Skeletal muscle satellite cell (primary cell): Measurements from ENCODE around the gene RBM41. TPM values are rescaled to one million over a fixed set of nuclear protein-coding genes. Genes with fewer than 3 reads are reported as not detected.
"Not testable (repeated sequence)": the region's sequence is repeated elsewhere in the genome, so short reads cannot be mapped to it uniquely, and the experiment has no call there.

Experiments
- H3K27me3 ChIP-seq: 2 replicates; pipeline ENCODE4 v1.7.0; 2013; ENCODE audit warnings: low read length; ENCODE audit not compliant: control insufficient read depth, insufficient read depth
- H3K36me3 ChIP-seq: 2 replicates; pipeline ENCODE4 v1.7.0; 2013; ENCODE audit warnings: mild to moderate bottlenecking, control low read depth, low read length; ENCODE audit not compliant: insufficient read depth
- H3K4me1 ChIP-seq: 2 replicates; pipeline ENCODE4 v1.7.0; 2013; ENCODE audit warnings: low read length; ENCODE audit not compliant: control insufficient read depth, insufficient read depth
- H3K4me2 ChIP-seq: 2 replicates; pipeline ENCODE4 v1.7.0; 2013; ENCODE audit warnings: mild to moderate bottlenecking, low read length
- H3K4me3 ChIP-seq: 2 replicates; pipeline ENCODE4 v1.7.0; 2013; ENCODE audit warnings: low read length
- H3K9ac ChIP-seq: 2 replicates; pipeline ENCODE4 v1.7.0; 2013; ENCODE audit warnings: mild to moderate bottlenecking, low read depth, low read length, moderate library complexity
- H3K9me3 ChIP-seq: replicated peaks from 2 replicates; pipeline ENCODE4 v1.7.0; 2013; ENCODE audit warnings: mild to moderate bottlenecking, control low read depth, low read length
- total RNA-seq: library from RNA; depleted of rRNA; stranded (reverse); fragments of >200 nt; gene quantifications from 2 replicates; pipeline ENCODE4 v1.2.3, GENCODE V29; 2012; rRNA removed

Gene RBM41
- total RNA-seq = 8.6 and 9.8 TPM in 2 replicates

DNA sequence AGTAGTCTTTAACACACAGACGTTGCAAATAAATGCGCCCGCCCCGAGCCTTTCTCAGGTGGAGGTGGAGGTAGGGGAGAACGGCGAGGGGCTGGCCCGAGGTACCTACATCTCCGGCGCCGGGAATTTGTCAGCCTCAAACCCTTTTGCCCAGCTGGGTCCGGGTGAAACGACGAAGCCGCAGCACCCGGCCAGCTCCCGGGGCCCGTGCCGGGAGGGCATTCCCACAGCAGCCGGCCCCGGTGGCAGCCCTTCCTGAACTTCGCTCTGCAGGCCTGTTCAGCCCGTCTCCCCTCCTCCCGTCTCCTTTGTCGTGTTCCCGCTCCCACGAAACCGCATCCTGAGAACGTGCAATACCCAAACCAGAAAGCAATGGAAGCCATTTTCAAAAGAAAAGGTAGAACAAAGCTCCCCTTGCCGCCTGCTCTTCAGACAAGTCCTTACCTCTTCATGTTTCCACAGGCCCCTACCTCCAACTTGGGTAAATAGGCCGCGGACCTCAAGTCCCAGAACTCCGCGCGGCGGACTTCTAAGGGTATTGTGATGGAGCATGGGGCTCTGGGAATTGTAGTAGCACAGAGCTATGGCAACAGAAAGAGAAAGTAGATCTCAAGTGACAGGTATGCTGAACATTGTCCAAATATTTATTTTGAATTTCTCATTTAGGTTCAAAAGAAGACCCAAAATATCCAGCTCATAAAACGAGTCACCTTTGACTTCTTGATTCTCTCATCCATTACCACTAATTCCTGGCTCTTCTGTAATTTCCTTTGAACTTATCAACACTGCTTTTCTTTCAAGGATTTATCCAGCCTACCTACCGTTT, at the start of gene RBM41:
RBM41 (minus strand) TSS at position 501 of the 826 bp plus-strand sequence; CDS start at position 452, 49 bp downstream.
- no peaks in the 10 kb centered on the region for H3K4me1 ChIP-seq
- H3K27me3 ChIP-seq = peaks cover 6% of the 10 kb centered on the region
- peak within 1 kb of the TSS; percentile 82 for H3K4me2 ChIP-seq
- peak within 1 kb of the TSS; percentile 91 for H3K9ac ChIP-seq
- H3K36me3 ChIP-seq = peaks cover 12% of the 10 kb centered on the region
- peak within 1 kb of the TSS; percentile 92 for H3K4me3 ChIP-seq
- no peaks in the 10 kb centered on the region for H3K9me3 ChIP-seq

DNA sequence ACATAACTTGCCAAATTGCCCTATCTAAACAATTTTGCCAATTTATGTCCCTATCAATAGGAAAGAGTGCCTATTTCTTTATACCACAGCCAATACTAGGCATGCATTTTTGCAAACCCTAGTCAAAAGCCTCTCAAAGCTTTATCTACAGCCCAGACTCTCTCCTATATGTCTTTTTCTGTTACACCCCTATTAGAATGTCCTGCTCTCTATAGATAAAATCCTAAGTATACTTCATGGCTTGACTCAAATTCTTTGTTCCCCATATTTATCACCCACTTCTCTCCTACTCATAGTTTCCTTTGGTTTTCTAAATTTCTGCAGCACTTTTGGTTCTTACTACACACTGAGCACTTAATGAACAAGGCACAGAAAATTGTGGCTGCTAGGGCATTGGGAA, 49.6 kb upstream of the RBM41 start:
- no peak overlapping the region for H3K4me3 ChIP-seq
- H3K9ac ChIP-seq = no peak overlapping the region
- no peaks in the 10 kb centered on the region for H3K36me3 ChIP-seq
- H3K4me1 ChIP-seq = no peaks in the 10 kb centered on the region
- no peak overlapping the region for H3K4me2 ChIP-seq
- peaks cover 15% of the 10 kb centered on the region for H3K27me3 ChIP-seq
- no peaks in the 10 kb centered on the region for H3K9me3 ChIP-seq

DNA sequence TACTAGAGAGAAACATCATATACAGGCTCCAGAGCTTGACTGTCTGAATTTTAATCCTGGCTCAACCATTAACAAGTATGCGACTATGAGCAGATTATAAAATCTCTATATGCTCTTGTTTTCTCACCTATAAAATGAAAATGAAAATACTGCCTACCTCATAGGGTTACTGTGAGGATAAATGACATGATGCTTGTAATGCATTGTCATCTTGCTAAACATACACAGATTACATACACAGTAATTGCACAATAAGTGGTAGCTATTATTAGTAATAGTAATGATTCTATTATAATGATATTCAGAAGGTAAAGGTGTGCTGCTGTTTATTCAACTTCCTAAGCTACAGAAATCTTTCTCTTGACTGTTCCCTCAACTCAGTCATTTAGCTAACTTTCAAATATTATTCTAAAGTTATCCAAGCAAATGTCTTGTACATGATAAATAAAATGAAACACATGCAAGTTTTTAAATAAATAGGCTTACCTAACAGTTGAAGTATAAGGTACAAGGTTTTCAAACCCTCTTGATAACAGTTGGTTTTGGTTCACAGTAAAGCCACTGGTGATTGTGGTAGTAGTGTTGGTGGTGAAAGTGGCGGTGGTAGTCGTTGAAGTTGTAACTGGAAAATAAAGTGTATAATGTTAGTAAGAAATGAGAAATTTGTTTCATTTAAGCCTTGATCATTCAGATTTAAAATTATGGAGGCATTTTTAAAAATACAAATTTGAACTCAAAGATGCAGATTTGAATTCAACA, 48.7 kb upstream of the RBM41 start:
- no peak overlapping the region for H3K9ac ChIP-seq
- H3K36me3 ChIP-seq = no peaks in the 10 kb centered on the region
- H3K4me1 ChIP-seq = no peaks in the 10 kb centered on the region
- no peak overlapping the region for H3K4me3 ChIP-seq
- no peak overlapping the region for H3K4me2 ChIP-seq
- H3K27me3 ChIP-seq = peaks cover 7% of the 10 kb centered on the region
- no peaks in the 10 kb centered on the region for H3K9me3 ChIP-seq

DNA sequence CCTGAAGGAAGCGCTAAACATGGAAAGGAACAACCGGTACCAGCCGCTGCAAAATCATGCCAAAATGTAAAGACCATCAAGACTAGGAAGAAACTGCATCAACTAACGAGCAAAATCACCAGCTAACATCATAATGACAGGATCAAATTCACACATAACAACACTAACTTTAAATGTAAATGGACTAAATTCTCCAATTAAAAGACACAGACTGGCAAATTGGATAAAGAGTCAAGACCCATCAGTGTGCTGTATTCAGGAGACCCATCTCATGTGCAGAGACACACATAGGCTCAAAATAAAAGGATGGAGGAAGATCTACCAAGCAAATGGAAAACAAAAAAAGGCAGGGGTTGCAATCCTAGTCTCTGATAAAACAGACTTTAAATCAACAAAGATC, 39.0 kb upstream of the RBM41 start:
- H3K9ac ChIP-seq, H3K4me1 ChIP-seq, H3K4me2 ChIP-seq, H3K9me3 ChIP-seq, H3K36me3 ChIP-seq, H3K27me3 ChIP-seq, H3K4me3 ChIP-seq: not testable (repeated sequence)

DNA sequence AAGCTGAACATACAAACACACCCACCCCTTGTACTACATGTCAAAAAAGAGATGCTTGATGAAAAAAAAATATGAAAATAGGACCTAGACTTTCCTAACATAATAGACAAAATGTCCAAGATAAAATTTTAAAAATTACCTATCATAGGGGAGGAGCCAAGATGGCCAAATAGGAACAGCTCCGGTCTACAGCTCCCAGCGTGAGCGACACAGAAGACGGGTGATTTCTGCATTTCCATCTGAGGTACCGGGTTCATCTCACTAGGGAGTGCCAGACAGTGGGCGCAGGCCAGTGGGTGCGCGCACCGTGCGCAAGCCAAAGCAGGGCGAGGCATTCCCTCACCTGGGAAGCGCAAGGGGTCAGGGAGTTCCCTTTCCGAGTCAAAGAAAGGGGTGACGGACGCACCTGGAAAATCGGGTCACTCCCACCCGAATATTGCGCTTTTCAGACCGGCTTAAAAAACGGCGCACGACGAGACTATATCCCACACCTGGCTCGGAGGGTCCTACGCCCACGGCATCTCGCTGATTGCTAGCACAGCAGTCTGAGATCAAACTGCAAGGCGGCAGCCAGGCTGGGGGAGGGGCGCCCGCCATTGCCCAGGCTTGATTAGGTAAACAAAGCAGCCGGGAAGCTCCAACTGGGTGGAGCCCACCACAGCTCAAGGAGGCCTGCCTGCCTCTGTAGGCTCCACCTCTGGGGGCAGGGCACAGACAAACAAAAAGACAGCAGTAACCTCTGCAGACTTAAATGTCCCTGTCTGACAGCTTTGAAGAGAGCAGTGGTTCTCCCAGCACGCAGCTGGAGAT, 37.2 kb upstream of the RBM41 start:
- H3K9ac ChIP-seq, H3K9me3 ChIP-seq, H3K36me3 ChIP-seq, H3K4me2 ChIP-seq, H3K4me1 ChIP-seq, H3K27me3 ChIP-seq, H3K4me3 ChIP-seq: not testable (repeated sequence)

DNA sequence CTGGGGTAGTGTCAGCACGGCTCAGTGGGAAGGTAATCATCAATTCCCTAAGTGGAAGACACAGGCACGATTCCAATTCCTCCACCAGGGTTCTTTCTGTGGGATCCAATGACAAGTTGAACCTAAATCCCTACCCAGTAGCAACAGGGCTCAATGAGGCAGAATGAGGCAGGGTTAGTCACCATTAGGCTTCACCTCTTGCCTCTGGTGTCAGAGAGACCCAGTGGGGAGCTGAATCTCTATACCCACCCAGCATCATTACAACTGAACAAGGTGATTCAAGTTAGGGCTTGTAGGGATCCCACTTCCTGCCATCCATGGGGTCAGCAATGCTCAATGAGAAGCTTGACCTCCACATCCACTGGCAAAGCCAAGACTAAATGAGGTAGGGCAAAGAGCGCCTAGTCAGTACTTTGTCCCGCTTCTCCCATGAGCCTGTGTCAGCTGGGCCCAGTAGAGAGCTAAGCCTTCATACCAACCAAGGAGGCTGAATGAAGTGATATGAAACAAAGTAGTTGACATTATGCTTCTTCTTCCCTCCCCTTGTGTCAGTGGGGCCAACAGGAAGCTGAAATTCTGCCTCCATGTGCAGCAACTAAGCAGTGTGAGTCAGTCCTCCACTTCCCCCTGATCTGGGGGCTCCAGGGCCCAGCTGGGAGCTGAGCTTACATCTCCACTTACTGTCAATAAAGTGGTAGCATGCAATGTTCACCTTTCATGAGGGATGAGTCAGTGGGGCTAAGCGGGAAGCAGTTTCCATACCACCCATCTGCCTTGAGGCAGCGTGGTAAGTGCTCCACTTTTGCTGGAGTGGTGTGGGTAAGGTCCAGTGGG, 36.4 kb upstream of the RBM41 start:
- H3K4me2 ChIP-seq = no peak overlapping the region
- H3K9me3 ChIP-seq = no peaks in the 10 kb centered on the region
- H3K9ac ChIP-seq = no peak overlapping the region
- no peak overlapping the region for H3K4me3 ChIP-seq
- no peaks in the 10 kb centered on the region for H3K27me3 ChIP-seq
- H3K4me1 ChIP-seq = no peaks in the 10 kb centered on the region
- no peaks in the 10 kb centered on the region for H3K36me3 ChIP-seq

DNA sequence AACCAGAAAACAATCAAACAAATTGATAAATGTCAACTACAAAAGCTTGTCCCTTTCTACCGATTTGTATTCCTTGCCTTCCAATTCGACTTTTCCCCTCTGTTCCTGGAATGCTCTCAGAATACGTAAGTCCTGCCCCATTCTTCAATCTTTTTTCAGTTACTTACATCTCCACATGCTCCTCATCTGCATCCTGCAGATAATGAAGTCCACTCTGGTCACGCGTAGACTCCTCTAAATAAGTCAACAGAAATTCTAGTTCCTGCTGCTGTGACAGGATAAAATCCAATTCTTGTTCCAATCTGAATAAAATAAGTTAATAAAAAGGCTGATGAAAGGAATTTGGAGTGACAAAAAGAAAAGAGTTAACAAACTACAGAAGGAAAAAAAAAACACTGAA, 34.4 kb upstream of the RBM41 start:
- H3K9ac ChIP-seq = no peak overlapping the region
- no peak overlapping the region for H3K4me3 ChIP-seq
- H3K9me3 ChIP-seq = no peaks in the 10 kb centered on the region
- H3K27me3 ChIP-seq = no peaks in the 10 kb centered on the region
- no peaks in the 10 kb centered on the region for H3K36me3 ChIP-seq
- no peak overlapping the region for H3K4me2 ChIP-seq
- H3K4me1 ChIP-seq = no peaks in the 10 kb centered on the region

DNA sequence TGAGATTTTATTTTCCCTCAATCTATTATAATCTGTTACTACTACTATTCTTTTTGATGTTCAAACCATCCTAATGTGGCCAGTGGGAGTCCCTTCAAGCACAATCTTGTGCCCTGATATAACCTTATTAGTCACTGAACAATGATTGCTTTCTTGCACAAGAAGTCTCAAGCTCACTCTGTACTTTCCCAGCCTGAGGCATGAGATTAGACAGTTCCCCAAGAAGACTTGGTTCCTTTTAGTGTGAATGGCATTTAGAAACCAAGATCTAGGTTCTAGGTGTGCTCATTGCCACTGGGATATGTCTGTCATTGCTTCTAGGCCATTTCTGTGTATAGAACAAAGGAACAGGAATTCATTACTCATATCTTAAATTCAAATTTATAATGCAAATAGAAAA, 28.0 kb upstream of the RBM41 start:
- H3K4me1 ChIP-seq = no peaks in the 10 kb centered on the region
- peaks cover 5% of the 10 kb centered on the region for H3K27me3 ChIP-seq
- no peak overlapping the region for H3K9ac ChIP-seq
- H3K4me3 ChIP-seq = no peak overlapping the region
- H3K9me3 ChIP-seq = no peaks in the 10 kb centered on the region
- H3K4me2 ChIP-seq = no peak overlapping the region
- H3K36me3 ChIP-seq = no peaks in the 10 kb centered on the region

DNA sequence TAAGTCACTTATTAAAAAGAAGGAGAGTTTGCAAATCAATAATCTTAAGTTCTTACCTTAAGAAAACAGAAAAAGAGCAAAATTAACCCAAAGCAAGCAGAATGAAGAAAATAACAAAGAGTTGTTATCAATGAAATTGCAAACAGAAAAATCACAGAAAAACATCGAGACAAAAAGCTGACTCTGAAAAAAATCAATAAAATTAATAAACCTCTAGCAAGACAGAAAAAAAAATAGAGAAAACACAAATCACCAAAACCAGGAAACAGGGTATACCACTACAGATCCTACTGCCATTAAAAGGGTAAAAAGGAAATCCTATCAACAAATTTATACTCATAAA, 17.3 kb upstream of the RBM41 start:
- no peaks in the 10 kb centered on the region for H3K9me3 ChIP-seq
- H3K4me2 ChIP-seq = no peak overlapping the region
- H3K9ac ChIP-seq = no peak overlapping the region
- no peaks in the 10 kb centered on the region for H3K36me3 ChIP-seq
- peaks cover 4% of the 10 kb centered on the region for H3K4me1 ChIP-seq
- H3K4me3 ChIP-seq = no peak overlapping the region
- H3K27me3 ChIP-seq = peaks cover 5% of the 10 kb centered on the region

DNA sequence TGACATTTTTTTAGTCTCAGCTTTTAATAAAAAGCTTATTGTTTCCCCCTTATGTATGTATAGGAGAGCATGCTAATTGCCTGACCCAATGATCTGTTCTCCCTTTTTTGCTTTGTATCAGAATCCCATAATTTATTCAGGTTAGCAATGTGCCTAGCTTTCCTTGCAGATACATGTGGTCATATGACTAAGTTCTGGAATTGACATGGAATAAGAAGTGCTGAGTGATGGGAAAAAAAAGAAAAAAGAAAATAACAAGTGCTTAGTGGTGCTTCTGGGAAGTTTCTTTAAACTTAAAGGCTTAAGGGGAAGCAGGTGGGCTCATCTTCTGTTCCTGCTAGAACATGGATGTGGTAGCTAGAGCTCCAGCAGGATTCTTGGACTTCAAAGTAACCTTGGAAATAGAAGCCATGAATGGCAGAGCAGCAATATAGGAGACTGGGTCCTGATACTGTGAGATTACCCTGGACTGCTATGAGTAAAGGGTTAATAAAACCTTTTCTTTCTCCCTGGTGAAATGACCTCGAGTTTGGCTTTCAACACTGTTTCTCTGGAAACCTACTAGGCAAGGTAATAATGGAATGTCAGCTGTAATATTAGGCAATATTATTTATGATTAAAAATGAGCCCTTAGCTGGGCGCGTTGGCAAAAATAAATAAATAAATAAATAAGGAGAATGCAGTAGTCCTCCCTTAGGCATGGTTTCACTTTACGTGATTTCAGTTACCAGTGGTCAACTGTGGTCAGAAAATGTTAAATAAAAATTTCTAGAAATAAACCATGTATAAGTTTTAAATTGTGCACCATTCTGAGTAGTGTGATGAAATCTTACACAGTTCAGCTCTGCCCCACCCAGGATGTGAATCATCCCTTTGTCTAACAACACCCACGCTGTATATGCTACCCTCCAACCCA, 16.7 kb upstream of the RBM41 start:
- H3K9ac ChIP-seq = no peak overlapping the region

More for the DNA sequence above, 16.7 kb upstream of the RBM41 start:
- peaks cover 4% of the 10 kb centered on the region for H3K4me1 ChIP-seq
- no peaks in the 10 kb centered on the region for H3K9me3 ChIP-seq
- no peak overlapping the region for H3K4me2 ChIP-seq
- peaks cover 5% of the 10 kb centered on the region for H3K27me3 ChIP-seq
- no peak overlapping the region for H3K4me3 ChIP-seq
- no peaks in the 10 kb centered on the region for H3K36me3 ChIP-seq
